Spinal cord (tissue), 10 donors: ENCODE data around the gene NTRK3. TPM values are rescaled to one million over a fixed set of nuclear protein-coding genes. Genes with fewer than 3 reads are reported as not detected.

Experiments used
- DNase-seq, 6 donors: peaks; one replicate each; pipeline versions ENCODE4 v3.0.0 to v3.0.0-alpha.2; 2013 to 2015; ENCODE audit warnings: low spot score in 6 of 6, low read depth in 4 of 6
- H3K27ac ChIP-seq: one replicate; pipeline ENCODE4 v1.5.1; 2013; ENCODE audit warnings: low read depth, low read length, control low read depth
- H3K27me3 ChIP-seq: one replicate; pipeline ENCODE4 v1.6.1; 2013; ENCODE audit warnings: low read length; ENCODE audit not compliant: control insufficient read depth, insufficient read depth
- H3K36me3 ChIP-seq: one replicate; pipeline ENCODE4 v1.6.1; 2013; ENCODE audit warnings: low read length; ENCODE audit not compliant: control insufficient read depth, insufficient read depth
- H3K4me1 ChIP-seq: one replicate; pipeline ENCODE4 v1.6.1; 2013; ENCODE audit warnings: low read length; ENCODE audit not compliant: control insufficient read depth, insufficient read depth
- H3K4me3 ChIP-seq: one replicate; pipeline ENCODE4 v1.5.1; 2013; ENCODE audit warnings: low read depth, low read length, control low read depth
- H3K9me3 ChIP-seq: one replicate; pipeline ENCODE4 v1.6.1; 2013; ENCODE audit warnings: low read length; ENCODE audit not compliant: control insufficient read depth, insufficient read depth
- WGBS: methylation state at CpG from one replicate; pipeline ENCODE4 v1.1.5; 2013; ENCODE audit warnings: missing lambda C conversion rate; ENCODE audit not compliant: insufficient coverage; 5-methylcytosine and 5-hydroxymethylcytosine counted together
- polyA plus RNA-seq, 2 donors: library from polyadenylated mRNA; unstranded; fragments of 120-200 nt; gene quantifications; one replicate each; pipeline ENCODE4 v1.2.1, GENCODE V29; 2013; ENCODE audit not compliant: insufficient read length in 2 of 2
- total RNA-seq, 2 donors: library from RNA; depleted of rRNA in 1 of 2; stranded (reverse); fragments of 120-200 nt in 1 of 2; fragments of >200 nt in 1 of 2; gene quantifications; one replicate each; pipeline versions ENCODE4 v1.2.3 to v1.2.4, GENCODE V29; 2013 to 2014
- donor health status: healthy.

The NTRK3 gene
- total and polyA plus RNA-seq, 4 donors: 49.5 to 68.1 (median 60.9) TPM

DNA sequence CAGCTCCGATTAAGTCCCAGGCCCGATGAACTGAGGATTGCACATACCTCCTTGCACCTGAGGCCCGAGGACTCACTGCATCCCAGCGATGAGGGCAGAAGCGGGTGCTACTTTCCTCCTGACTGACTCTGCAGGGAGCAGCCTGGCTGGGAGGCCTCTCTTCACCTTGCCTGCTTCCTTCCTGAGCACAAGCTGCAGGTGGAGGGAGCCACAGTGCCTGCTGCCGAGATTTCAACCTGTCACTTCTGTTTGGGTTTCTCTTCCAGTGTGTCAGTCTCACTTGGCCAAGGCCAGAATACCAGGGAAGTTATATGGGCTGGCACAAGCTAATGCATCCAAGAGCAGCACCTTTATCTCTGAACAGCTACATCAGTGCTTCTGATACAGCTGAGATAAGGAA, 185.4 kb downstream of the NTRK3 start:
- WGBS: 81% methylated on average over 6 of the region's 6 CpGs
- H3K9me3 ChIP-seq: no peaks in the 10 kb centered on the region
- H3K36me3 ChIP-seq: no peaks in the 10 kb centered on the region
- no peak overlapping the region for H3K4me3 ChIP-seq
- no peaks in the 10 kb centered on the region for H3K27me3 ChIP-seq
- peaks cover 9% of the 10 kb centered on the region for H3K4me1 ChIP-seq
- no peak overlapping the region for H3K27ac ChIP-seq
- no peak for DNase-seq

DNA sequence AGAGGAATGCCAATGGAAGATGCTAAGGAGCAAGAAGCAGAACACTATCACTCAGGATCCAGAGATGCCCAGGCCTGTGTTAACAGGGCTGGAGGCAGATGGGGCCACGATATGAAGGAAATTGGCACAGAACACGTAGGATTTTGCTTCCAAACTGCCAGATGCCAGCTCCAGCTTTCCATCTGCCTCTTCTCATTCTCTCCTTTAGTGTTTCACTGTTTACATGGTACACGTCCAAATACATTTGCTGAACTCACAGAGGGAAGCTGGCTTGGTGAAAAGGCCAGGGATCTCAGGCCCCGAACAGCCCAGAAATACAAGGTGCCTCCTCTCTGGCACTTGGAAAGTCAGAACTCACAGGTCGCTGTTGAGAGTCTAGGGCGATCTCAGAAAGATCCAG, 187.0 kb downstream of the NTRK3 start:
- Histone ChIP-seq H3K4me1 (peaks cover 9% of the 10 kb centered on the region), H3K9me3 (no peaks in the 10 kb centered on the region), H3K4me3 (no peak overlapping the region), H3K27me3 (no peaks in the 10 kb centered on the region), H3K27ac (no peak overlapping the region), H3K36me3 (no peaks in the 10 kb centered on the region)
- WGBS: 48% methylated on average over 4 of the region's 6 CpGs
- peak in 2 of 6 donors; percentile 77 to 92 for DNase-seq

DNA sequence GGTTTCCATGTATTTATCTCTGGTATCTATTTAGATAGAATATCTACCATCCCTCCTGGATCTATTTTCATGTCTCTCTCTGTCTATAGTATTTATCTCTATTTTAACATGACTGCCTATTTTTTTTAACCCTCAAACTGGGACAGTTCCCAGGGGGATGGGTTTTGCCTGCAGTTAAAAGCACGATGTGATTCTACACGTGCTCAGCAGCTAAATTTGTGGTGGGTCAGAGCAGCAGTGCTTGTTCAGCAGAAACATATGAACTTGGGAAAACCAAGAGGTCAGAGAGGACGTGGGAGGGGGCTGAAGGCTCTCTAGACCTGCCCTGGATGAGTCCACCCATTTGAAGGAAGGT, 189.2 kb downstream of the NTRK3 start:
- DNase-seq: no peak
- no peak overlapping the region for H3K27ac ChIP-seq
- WGBS: 40% methylated on average over 3 of the region's 3 CpGs

DNA sequence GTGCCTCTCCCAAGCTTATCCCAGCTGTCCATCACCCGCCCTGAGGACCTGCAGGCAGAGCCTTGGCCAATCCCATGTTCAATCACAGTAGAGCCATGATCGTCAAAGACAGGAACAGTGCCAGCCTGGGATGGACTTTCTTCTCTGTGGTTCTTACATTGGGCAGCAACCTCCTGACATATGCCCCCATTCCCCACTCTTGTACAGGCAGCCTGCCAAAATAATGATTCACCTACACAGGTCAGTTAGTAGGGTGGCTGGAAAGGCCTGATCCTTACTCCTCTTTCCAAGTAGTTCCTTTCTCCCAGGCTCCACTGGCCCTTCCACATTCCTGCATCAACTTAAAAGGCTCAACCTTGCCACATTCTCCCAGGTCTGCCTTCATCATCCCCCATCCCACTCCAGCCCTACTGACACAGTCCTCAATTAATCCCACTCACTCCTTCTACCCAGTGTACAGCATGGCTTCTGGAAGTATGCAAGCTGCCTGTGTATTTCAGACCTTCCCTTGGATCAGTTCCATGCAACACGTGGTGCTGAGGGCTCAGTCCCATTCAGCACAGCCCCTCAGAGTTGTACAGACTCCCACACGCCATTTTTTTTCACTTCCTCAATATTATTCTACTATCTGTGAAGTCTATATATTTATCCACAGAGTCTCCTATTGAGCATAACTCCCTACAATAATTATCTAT, 189.8 kb downstream of the NTRK3 start:
- Histone ChIP-seq H3K27ac (no peak overlapping the region), H3K27me3 (no peaks in the 10 kb centered on the region), H3K4me3 (no peak overlapping the region), H3K36me3 (no peaks in the 10 kb centered on the region), H3K9me3 (no peaks in the 10 kb centered on the region), H3K4me1 (peaks cover 9% of the 10 kb centered on the region)
- peak in 1 of 6 donors; percentile 45 for DNase-seq
- WGBS: 73% methylated on average over 3 of the region's 4 CpGs

More for the DNA sequence above, 189.2 kb downstream of the NTRK3 start:
- peaks cover 9% of the 10 kb centered on the region for H3K4me1 ChIP-seq
- no peak overlapping the region for H3K4me3 ChIP-seq
- H3K36me3 ChIP-seq: no peaks in the 10 kb centered on the region
- no peaks in the 10 kb centered on the region for H3K27me3 ChIP-seq
- H3K9me3 ChIP-seq: no peaks in the 10 kb centered on the region

DNA sequence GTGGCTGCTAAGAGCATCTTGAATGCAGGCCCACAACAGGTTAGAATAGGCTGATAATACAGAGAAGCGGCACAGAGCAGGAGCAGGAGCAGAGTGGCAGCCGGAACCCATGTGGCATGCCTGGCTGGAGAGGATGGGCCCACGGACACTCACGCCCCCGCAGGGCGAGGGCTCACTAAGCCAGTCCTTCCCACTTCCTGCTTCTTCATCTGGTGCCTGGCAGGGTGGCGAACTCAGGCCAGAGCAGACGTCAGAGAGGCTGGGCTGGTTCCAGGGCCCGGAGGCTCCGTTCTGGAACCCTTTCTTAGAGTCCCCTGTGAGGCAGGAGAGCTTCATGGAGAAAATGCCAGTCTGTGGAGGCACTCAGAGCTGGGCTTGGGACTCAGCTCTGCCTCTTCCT, 195.1 kb downstream of the NTRK3 start:
- no peaks in the 10 kb centered on the region for H3K9me3 ChIP-seq
- H3K4me1 ChIP-seq: peaks cover 9% of the 10 kb centered on the region
- no peak for DNase-seq
- H3K4me3 ChIP-seq: no peak overlapping the region
- H3K27me3 ChIP-seq: no peaks in the 10 kb centered on the region
- H3K27ac ChIP-seq: no peak overlapping the region
- peaks cover 6% of the 10 kb centered on the region for H3K36me3 ChIP-seq
- WGBS: 82% methylated on average over 10 of the region's 10 CpGs

DNA sequence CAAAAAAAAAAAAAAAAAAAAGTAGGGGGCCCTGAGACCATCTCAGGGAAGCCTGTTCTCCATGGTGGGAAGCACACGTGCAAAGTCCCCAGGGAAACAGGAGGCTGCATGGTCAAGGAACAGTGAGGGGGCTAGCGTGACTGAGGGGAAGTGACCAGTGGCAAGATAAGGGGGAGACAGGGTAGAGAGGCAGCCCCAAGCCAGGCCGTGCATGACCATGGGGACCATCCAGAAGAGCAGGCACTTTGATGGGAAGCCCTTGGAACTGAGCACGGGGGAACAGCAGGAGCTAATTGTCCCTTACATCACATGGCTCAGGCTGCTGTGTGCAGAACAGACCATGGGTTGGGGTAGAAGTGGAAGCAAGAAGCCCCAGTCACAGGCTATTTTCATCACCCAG, 196.2 kb downstream of the NTRK3 start:
- Histone ChIP-seq H3K27ac (no peak overlapping the region), H3K4me1 (peaks cover 9% of the 10 kb centered on the region), H3K4me3 (no peak overlapping the region), H3K9me3 (no peaks in the 10 kb centered on the region), H3K27me3 (no peaks in the 10 kb centered on the region), H3K36me3 (peaks cover 6% of the 10 kb centered on the region)
- no peak for DNase-seq
- 91% methylated on average over 3 of the region's 4 CpGs for WGBS

DNA sequence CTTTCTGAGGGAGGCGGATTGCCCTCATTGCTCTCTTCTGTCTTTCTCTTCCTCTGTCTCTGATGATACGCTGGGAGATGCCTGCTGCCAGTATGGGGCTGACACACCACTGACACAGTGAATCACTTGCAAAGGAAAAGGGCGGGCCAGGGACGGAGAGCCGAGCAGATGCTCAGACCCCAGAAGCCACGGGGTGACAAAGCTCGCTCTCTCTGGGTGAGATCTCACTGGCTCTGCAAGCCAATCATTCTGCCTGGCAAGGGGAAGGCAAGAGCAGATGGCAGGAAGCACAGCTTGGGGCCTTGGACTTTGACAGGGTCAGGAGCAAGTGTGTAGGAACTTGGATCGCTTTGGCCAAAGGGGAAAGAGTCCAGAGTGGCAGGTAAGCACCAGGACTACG, 198.7 kb downstream of the NTRK3 start:
- Histone ChIP-seq H3K36me3 (peaks cover 6% of the 10 kb centered on the region), H3K27ac (no peak overlapping the region), H3K4me3 (no peak overlapping the region), H3K4me1 (peaks cover 9% of the 10 kb centered on the region), H3K9me3 (no peaks in the 10 kb centered on the region), H3K27me3 (no peaks in the 10 kb centered on the region)
- WGBS: 70% methylated on average over 8 of the region's 9 CpGs
- DNase-seq: peak in 1 of 6 donors; percentile 51

DNA sequence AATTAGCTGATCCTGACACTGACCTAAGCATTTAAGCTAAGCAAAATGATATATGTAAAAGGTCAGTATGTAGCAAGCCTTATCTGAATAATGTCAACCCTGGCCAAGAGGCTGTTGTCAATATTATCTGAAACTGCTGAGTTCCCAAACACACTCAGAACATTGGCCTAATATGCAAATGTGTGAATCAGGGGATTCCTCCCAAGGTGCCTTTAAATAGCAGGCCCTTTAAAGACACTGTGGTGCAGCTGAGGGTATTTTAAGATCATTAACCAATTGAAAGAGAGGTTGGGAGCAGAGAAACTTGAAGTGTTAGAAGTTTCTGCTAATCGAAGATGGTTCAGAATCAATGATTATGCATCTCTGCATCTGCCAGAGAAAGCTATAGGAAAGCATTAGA, 207.0 kb downstream of the NTRK3 start:
- no peaks in the 10 kb centered on the region for H3K9me3 ChIP-seq
- H3K27me3 ChIP-seq: no peaks in the 10 kb centered on the region
- H3K27ac ChIP-seq: no peak overlapping the region
- no peak for DNase-seq
- 20% methylated on average over 1 of the region's 1 CpG for WGBS
- no peaks in the 10 kb centered on the region for H3K36me3 ChIP-seq
- no peaks in the 10 kb centered on the region for H3K4me1 ChIP-seq
- no peak overlapping the region for H3K4me3 ChIP-seq

DNA sequence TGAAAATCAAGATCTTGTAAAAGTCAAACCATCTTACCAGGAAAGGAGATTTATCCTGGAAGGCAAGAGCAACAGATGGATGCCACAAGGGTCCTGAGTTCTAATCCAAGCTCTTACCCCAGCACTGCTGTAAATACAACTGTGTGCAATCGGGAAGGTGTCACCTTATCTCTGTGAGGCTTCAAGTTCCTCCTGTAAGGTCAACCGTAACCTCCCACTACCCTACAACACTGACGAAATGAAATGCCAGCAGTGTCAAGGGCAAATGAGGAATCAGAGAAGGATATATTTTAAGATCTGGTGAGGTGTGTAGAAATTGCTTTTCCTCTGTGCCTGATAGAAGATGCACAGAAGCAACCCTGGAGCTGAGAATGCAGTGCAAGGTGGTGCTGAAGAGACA, 207.8 kb downstream of the NTRK3 start:
- no peak for DNase-seq
- Histone ChIP-seq H3K27me3 (no peaks in the 10 kb centered on the region), H3K9me3 (no peaks in the 10 kb centered on the region), H3K4me3 (no peak overlapping the region), H3K36me3 (no peaks in the 10 kb centered on the region), H3K27ac (no peak overlapping the region), H3K4me1 (no peaks in the 10 kb centered on the region)
- no CpG with 5 or more reads among the region's 3 CpGs for WGBS

DNA sequence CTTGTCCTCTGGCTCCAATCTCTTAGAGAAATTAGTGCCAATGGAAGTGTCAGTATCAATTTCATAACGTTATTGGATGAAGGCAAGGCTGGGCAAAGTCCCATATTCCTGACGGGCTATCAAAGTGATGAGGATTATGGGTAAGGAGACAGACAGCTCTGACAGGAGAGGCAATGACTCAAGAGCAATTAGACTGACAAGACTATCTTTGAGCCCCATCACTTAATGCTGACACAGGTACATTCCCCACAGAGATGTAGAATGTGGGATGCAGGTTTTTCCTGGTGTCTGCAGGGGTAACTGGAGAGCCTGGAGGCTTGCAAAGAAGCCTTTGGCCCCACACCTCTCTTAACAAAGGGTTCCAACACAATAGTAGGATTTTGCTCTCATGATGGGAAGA, 208.3 kb downstream of the NTRK3 start:
- WGBS: 74% methylated on average over 2 of the region's 2 CpGs
- H3K4me3 ChIP-seq: no peak overlapping the region
- no peaks in the 10 kb centered on the region for H3K9me3 ChIP-seq
- no peaks in the 10 kb centered on the region for H3K36me3 ChIP-seq
- H3K4me1 ChIP-seq: no peaks in the 10 kb centered on the region
- no peak for DNase-seq
- no peaks in the 10 kb centered on the region for H3K27me3 ChIP-seq
- no peak overlapping the region for H3K27ac ChIP-seq
